Measurements from ENCODE around the gene HHIPL1.
"Not testable (repeated sequence)": the region's sequence is repeated elsewhere in the genome, so short reads cannot be mapped to it uniquely, and the experiment has no call there.

The HHIPL1 gene

GRCh38 chr14:99635116-99635515 lies 9.8 kb upstream of the HHIPL1 start:
- no peak for DNase-seq (ENCODE audit: low spot score)

- DNase-seq (ENCODE audit: low spot score): no peak
These were observed 8.4 kb upstream of the HHIPL1 start for GRCh38 chr14:99636487-99636886.

GRCh38 chr14:99637624-99638023 lies 7.3 kb upstream of the HHIPL1 start:
- DNase-seq (ENCODE audit: low spot score): no peak

- DNase-seq (ENCODE audit: low spot score): not testable (repeated sequence)
These were observed 2.2 kb upstream of the HHIPL1 start for GRCh38 chr14:99642771-99643170.

- DNase-seq (ENCODE audit: low spot score): no peak
These were observed 1.6 kb upstream of the HHIPL1 start for GRCh38 chr14:99643343-99643742.

- DNase-seq (ENCODE audit: low spot score): no peak
These were observed 818 bp upstream of the HHIPL1 start for GRCh38 chr14:99644035-99644587.

GRCh38 chr14:99645545-99646505 lies 896 bp downstream of the HHIPL1 start:
- no peak for DNase-seq (ENCODE audit: low spot score)

GRCh38 chr14:99647411-99647810 lies 2.5 kb downstream of the HHIPL1 start:
- no peak for DNase-seq (ENCODE audit: low spot score)

GRCh38 chr14:99648027-99648784 lies 3.3 kb downstream of the HHIPL1 start:
- DNase-seq (ENCODE audit: low spot score): no peak

GRCh38 chr14:99649219-99649618 lies 4.3 kb downstream of the HHIPL1 start:
- DNase-seq (ENCODE audit: low spot score): no peak

- no peak for DNase-seq (ENCODE audit: low spot score)
These were observed 4.7 kb downstream of the HHIPL1 start for GRCh38 chr14:99649643-99650042.

GRCh38 chr14:99650189-99650588 lies 5.3 kb downstream of the HHIPL1 start:
- DNase-seq (ENCODE audit: low spot score): no peak

- DNase-seq (ENCODE audit: low spot score): no peak
These were observed 7.2 kb downstream of the HHIPL1 start for GRCh38 chr14:99651953-99652746.

- no peak for DNase-seq (ENCODE audit: low spot score)
These were observed 9.5 kb downstream of the HHIPL1 start for GRCh38 chr14:99654235-99654985.

- no peak for DNase-seq (ENCODE audit: low spot score)
These were observed 10.6 kb downstream of the HHIPL1 start for GRCh38 chr14:99655521-99655920.

GRCh38 chr14:99656171-99656570 lies 11.2 kb downstream of the HHIPL1 start:
- DNase-seq (ENCODE audit: low spot score): no peak

GRCh38 chr14:99657645-99658155 lies 12.8 kb downstream of the HHIPL1 start:
- no peak for DNase-seq (ENCODE audit: low spot score)

GRCh38 chr14:99658218-99658845 lies 13.4 kb downstream of the HHIPL1 start:
- DNase-seq (ENCODE audit: low spot score): no peak

GRCh38 chr14:99659333-99659741 lies 14.4 kb downstream of the HHIPL1 start:
- no peak for DNase-seq (ENCODE audit: low spot score)

- no peak for DNase-seq (ENCODE audit: low spot score)
These were observed 15.2 kb downstream of the HHIPL1 start for GRCh38 chr14:99660006-99660566.
